DND-41 (cell line): ENCODE data around the gene GRIFIN.

ENCODE experiments used
- CTCF ChIP-seq: IDR thresholded peaks from 2 replicates; pipeline ENCODE4 v1.5.1; 2012; ENCODE audit warnings: borderline replicate concordance, low read length, moderate library complexity, mild to moderate bottlenecking; ENCODE audit not compliant: poor library complexity, severe bottlenecking; ENCODE audit errors: extremely low read depth
- EZH2 ChIP-seq: IDR thresholded peaks from 3 replicates; pipeline ENCODE4 v1.6.1; 2012; ENCODE audit warnings: borderline replicate concordance, low read depth, mild to moderate bottlenecking, moderate library complexity, low read length, inconsistent platforms; ENCODE audit not compliant: severe bottlenecking

GRCh38 chr7:2505401-2505800, 29.2 kb upstream of the GRIFIN start:
- TF ChIP-seq CTCF (no peak), EZH2 (no peak)
